ENCODE data around the gene BMPR1A.
"Not testable (repeated sequence)": the region's sequence is repeated elsewhere in the genome, so short reads cannot be mapped to it uniquely, and the experiment has no call there.

The BMPR1A gene

GRCh38 chr10:86851328-86852207, 95.1 kb downstream of the BMPR1A start:
- no peak for DNase-seq

- not testable (repeated sequence) for DNase-seq
Measured at GRCh38 chr10:86853582-86853981, 97.2 kb downstream of the BMPR1A start.

GRCh38 chr10:86855513-86855912, 99.1 kb downstream of the BMPR1A start:
- no peak for DNase-seq

GRCh38 chr10:86856156-86856555, 99.7 kb downstream of the BMPR1A start:
- DNase-seq, result no peak

GRCh38 chr10:86857128-86857721, 100.8 kb downstream of the BMPR1A start:
- no peak for DNase-seq

- no peak for DNase-seq
Measured at GRCh38 chr10:86858011-86858410, 101.6 kb downstream of the BMPR1A start.

GRCh38 chr10:86861351-86861750, 104.9 kb downstream of the BMPR1A start:
- no peak for DNase-seq

- no peak for DNase-seq
Measured at GRCh38 chr10:86862373-86862772, 106.0 kb downstream of the BMPR1A start.

- DNase-seq, result no peak
Measured at GRCh38 chr10:86862786-86863483, 106.5 kb downstream of the BMPR1A start.

GRCh38 chr10:86863484-86863842, 107.0 kb downstream of the BMPR1A start:
- no peak for DNase-seq

GRCh38 chr10:86865011-86865811, 108.8 kb downstream of the BMPR1A start:
- DNase-seq, result not testable (repeated sequence)

- DNase-seq, result no peak
Measured at GRCh38 chr10:86867149-86867548, 110.7 kb downstream of the BMPR1A start.

GRCh38 chr10:86868353-86868752, 111.9 kb downstream of the BMPR1A start:
- no peak for DNase-seq

- DNase-seq, result no peak
Measured at GRCh38 chr10:86870679-86871078, 114.3 kb downstream of the BMPR1A start.

GRCh38 chr10:86871563-86872183, 115.3 kb downstream of the BMPR1A start:
- no peak for DNase-seq

GRCh38 chr10:86872757-86873156, 116.3 kb downstream of the BMPR1A start:
- DNase-seq, result no peak

GRCh38 chr10:86876748-86877147, 120.3 kb downstream of the BMPR1A start:
- DNase-seq, result no peak

GRCh38 chr10:86878983-86879713, 122.7 kb downstream of the BMPR1A start:
- no peak for DNase-seq

- no peak for DNase-seq
Measured at GRCh38 chr10:86880971-86881370, 124.6 kb downstream of the BMPR1A start.

- DNase-seq, result no peak
Measured at GRCh38 chr10:86888585-86889381, 132.4 kb downstream of the BMPR1A start.

GRCh38 chr10:86889997-86890396, 133.6 kb downstream of the BMPR1A start:
- DNase-seq, result no peak
